Globus pallidus (tissue), 1 donor: ENCODE data around the gene HS3ST4.
"Not testable (repeated sequence)": the region's sequence is repeated elsewhere in the genome, so short reads cannot be mapped to it uniquely, and the experiment has no call there.

ENCODE experiments used
- DNase-seq: peaks from one replicate; pipeline ENCODE4 v3.0.0-alpha.2; 2015; ENCODE audit warnings: low spot score

HS3ST4 gene

GRCh38 chr16:25734430-25735385 lies 42.9 kb downstream of the HS3ST4 start:
- DNase-seq, result no peak

DNA sequence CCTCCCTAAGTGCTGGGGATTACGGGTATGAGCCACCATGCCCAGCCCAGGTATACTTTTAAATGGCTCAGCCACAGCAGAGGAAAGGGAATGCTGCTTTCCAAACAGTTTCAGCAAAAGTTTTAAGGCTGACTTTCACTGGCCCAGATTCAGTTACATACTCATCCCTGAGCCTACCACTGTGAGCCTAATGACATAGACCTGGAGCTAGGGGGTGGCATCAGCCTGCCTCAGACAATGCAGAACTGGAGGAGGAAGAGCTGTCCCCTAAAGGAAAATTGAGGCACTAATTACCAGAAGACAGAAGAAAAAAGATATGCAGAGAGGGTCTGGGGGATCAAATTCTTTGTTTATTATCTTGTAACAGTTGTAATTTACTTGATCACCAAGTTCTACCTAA lies 43.9 kb downstream of the HS3ST4 start:
- DNase-seq, result no peak

DNA sequence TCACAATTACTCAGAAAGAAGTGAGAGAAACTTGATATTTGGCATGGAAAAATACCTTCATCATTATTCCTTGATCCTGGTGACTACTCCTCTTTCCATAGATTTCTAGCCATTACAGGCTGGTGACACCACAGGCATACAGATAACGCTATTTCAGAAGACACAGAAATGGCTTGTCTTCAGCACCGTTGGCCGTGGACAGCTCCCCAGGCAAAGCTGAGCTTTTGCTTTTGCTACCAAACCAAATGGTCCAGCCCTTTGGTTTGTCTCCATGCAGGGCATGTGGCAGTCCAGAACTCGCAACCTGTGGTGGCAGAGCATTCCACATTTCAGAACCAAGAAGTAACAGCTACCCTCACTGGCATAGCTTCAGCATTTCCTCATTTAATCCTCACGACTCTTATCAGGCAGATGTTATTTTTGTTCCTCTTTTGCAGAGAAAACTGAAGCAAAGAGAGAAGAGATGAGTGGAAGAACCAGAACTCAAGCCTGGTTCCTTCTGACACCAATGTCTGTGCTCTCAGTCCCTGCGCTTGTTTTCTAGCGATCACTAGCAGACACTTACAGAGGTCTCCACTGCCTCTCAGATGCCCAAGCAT lies 55.5 kb downstream of the HS3ST4 start:
- DNase-seq, result peak; percentile 1

- no peak for DNase-seq
Measured at GRCh38 chr16:25748092-25748654, 56.4 kb downstream of the HS3ST4 start.

GRCh38 chr16:25750488-25751216 lies 58.9 kb downstream of the HS3ST4 start:
- DNase-seq, result no peak

DNA sequence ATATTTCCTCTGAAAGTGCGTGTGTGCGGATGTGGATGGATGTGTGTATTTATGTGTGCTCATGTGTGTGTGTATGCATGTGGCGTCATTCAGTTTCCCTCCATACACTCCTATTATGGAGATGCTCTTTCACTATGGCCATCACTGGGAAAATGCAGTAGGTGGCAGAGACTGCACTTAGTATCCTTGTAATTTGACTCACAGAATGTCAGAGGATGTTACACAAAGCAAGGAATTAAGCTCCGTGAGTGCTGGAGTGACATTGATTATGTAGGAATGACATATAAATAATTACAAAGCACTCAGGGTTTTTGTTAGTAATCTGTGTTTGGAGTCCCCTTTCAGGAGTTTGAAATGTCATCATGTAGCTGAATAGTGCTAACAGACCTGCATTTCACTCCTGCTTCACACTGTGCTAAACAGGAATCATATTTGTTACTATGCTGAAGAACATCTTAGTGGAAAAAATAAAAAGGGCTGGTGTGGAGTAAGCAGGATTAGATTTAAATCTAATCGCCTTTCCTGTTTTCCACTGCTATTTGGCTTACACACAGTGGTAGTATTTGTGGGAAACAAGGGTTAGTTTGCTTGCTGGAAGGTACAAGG lies 59.6 kb downstream of the HS3ST4 start:
- DNase-seq, result no peak

DNA sequence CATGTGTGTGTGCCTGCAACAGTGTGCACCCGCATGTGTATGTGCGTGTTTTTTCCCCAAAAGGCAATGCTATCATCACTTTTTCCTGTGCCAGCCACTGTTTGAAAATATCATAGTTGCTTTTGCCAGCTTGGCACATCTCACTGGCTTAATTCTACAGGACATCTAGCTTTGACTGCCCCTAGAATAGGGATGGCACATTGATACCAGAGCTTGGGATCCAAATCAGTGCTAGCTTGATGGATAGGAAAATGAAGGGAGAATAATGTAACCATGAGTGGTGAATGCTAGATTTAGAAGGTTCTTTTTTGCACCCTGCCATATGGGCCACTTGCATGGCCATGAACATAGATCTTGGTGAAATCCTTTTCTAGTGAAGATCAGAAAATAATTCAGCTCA lies 72.7 kb downstream of the HS3ST4 start:
- no peak for DNase-seq

GRCh38 chr16:25771216-25771615 lies 79.5 kb downstream of the HS3ST4 start:
- no peak for DNase-seq

GRCh38 chr16:25771812-25772568 lies 80.2 kb downstream of the HS3ST4 start:
- DNase-seq, result no peak

GRCh38 chr16:25776214-25776613 lies 84.5 kb downstream of the HS3ST4 start:
- not testable (repeated sequence) for DNase-seq

DNA sequence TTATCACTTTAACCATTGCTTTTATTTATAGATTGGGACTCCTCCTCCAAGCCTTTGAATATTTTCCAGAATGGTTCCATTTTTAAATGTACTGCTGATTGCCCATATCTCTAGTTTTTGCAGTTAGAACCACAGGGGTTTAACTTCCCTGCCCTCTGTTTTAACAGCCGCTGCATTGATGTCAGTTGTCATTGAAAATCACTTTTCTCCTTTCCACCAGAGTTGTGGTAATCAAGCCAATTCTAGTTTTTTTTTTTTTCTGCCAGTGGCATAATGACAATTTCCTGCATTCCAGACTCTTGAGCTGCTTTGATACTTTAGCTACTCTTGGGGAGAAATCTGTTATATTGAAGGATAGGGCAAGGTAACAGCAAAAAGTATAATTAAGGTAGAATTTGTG lies 91.5 kb downstream of the HS3ST4 start:
- no peak for DNase-seq

GRCh38 chr16:25785361-25785760 lies 93.6 kb downstream of the HS3ST4 start:
- DNase-seq, result no peak

GRCh38 chr16:25786748-25787147 lies 95.0 kb downstream of the HS3ST4 start:
- no peak for DNase-seq

DNA sequence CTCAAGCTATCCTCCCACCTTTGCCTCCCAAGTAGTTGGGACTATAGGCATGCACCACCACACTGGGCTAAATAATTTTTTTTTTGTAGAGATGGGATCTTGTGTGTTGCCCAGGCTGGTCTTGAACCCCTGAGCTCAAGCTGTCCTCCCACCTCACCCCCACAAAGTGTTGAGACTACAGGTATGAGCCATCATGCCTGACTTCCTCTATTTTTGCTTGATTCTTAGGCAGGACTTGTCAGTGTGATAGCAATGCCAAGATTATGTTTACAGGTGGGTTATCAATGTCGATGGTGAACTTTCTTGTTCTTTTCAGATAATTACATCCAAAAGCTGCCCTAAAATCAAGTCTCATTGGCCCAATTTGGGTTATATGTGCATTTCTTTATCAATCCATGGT lies 96.9 kb downstream of the HS3ST4 start:
- no peak for DNase-seq

- no peak for DNase-seq
Measured at GRCh38 chr16:25796239-25796638, 104.5 kb downstream of the HS3ST4 start.

DNA sequence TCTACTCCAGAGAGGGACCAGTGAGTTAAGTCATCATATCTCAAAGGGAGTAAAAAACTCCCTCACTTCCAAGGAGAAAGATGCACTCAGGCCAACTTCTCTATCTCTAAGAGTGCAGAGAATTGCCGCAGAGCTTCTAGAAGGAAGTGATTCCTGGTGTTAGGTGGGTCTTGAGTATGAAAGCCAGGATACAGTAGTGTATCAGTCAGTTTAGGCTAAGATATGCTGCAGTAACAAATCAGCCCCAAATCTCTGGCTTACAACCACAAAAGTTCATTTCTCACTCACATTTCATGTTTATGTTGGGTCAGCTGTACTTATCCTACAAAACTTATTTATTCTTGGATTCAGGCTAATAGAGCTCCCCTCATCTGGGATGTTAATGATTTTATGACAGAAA lies 106.3 kb downstream of the HS3ST4 start:
- no peak for DNase-seq

DNA sequence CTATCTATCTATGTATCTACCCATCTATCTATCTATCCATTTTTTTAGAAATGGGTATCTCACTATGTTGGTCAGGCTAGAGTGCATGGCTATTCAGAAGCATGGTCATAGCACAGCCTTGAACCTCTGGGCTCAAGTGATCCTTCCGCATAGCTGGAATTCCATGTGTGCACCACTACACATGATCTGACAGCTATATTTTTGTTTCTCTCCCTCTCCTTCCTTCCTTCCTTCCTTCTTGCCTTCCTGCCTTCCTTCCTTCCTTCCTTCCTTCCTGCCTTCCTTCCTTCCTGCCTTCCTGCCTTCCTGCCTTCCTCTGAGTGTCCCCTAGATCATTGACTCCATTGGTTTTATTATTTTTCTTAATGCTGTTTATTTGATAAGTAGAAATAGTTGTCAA lies 108.1 kb downstream of the HS3ST4 start:
- DNase-seq, result no peak

GRCh38 chr16:25812215-25812614 lies 120.5 kb downstream of the HS3ST4 start:
- no peak for DNase-seq

GRCh38 chr16:25817295-25817694 lies 125.5 kb downstream of the HS3ST4 start:
- DNase-seq, result no peak

DNA sequence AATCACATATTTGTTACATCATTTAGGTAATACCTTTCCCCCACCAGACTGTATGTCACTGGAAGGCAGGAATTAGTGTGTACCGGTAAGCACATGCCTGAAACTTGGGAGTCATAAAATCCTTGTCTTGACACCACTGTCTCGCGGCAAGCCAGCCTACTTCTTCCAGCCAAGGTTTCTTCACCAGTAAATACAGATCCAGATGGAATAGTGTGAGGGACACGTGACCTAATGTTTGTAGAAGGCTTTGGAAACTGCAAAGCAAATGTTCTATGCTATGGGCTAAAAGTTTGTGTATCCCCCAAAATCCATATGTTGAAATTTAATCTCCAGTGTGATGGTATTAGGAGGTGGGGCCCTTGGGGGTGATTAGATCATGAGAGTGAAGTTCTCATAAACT lies 126.1 kb downstream of the HS3ST4 start:
- no peak for DNase-seq

GRCh38 chr16:25823891-25824290 lies 132.1 kb downstream of the HS3ST4 start:
- no peak for DNase-seq
